Measurements from ENCODE around the gene WDR27.

- TF ChIP-seq TCF12 (IDR thresholded peaks at IDR 0.05; ENCODE audit: low read depth), result no peak
- TF ChIP-seq TAF1 (IDR thresholded peaks at IDR 0.05; ENCODE audit: low read depth), result no peak
- TF ChIP-seq YY1 (IDR thresholded peaks at IDR 0.05; ENCODE audit: low read depth), result no peak
- TF ChIP-seq CREB1 (IDR thresholded peaks at IDR 0.05; ENCODE audit: low read depth), result no peak
- TF ChIP-seq REST (IDR thresholded peaks at IDR 0.05; ENCODE audit: low read depth), result no peak
- no peak for TF ChIP-seq CEBPB (IDR thresholded peaks at IDR 0.05)
- no peak for TF ChIP-seq NFIC (IDR thresholded peaks at IDR 0.05)
- no peak for TF ChIP-seq EP300 (IDR thresholded peaks at IDR 0.05; ENCODE audit: borderline replicate concordance)
- TF ChIP-seq, protein P1, sequence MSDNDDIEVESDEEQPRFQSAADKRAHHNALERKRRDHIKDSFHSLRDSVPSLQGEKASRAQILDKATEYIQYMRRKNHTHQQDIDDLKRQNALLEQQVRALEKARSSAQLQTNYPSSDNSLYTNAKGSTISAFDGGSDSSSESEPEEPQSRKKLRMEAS (IDR thresholded peaks at IDR 0.05), result no peak
- no peak for TF ChIP-seq RAD21 (IDR thresholded peaks at IDR 0.05; ENCODE audit: low read depth)
- TF ChIP-seq, protein P2, sequence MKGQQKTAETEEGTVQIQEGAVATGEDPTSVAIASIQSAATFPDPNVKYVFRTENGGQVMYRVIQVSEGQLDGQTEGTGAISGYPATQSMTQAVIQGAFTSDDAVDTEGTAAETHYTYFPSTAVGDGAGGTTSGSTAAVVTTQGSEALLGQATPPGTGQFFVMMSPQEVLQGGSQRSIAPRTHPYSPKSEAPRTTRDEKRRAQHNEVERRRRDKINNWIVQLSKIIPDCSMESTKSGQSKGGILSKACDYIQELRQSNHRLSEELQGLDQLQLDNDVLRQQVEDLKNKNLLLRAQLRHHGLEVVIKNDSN (IDR thresholded peaks at IDR 0.05), result no peak
These were observed 124.6 kb downstream of the WDR27 start for GRCh38 chr6:169577236-169577635.
